OCI-M2 (cell line): ENCODE data around the gene GFPT1.
"Not testable (repeated sequence)": the region's sequence is repeated elsewhere in the genome, so short reads cannot be mapped to it uniquely, and the experiment has no call there.

ENCODE experiments used
- DNase-seq: peaks from one replicate; lab custom pipeline; 2025; ENCODE audit not compliant: unreplicated experiment; lab: John Stamatoyannopoulos, UW

Gene GFPT1

GRCh38 chr2:69384618-69385081 is 2.4 kb downstream of the GFPT1 start:
- no peak for DNase-seq

DNA sequence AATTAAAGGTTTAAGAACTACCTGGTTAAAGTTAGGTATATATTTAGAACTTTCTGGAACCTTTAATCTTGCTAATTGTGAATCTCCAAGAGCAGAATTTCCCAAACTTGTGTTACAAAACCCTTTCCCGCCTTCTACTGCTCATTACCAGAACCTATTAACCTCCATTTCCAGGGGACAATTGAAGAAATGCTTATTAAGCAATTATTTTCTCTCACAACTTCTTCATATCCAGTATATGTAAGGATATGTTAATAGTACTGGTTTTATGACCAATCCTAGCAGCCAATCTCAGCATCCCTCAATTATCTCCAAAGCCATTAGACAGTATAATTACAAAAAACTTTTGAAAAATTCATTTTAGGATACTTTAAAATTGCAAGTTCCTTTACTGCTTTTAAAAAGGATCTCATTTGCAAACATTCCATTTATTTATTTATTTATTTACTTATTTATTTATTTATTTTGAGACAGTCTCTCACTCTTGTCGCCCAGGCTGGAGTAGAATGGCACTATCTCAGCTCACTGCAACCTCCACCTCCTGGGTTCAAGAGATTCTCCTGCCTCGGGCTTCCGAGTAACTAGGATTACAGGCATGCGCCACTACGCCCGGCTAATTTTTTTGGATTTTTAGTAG is 3.7 kb downstream of the GFPT1 start:
- DNase-seq, result no peak

DNA sequence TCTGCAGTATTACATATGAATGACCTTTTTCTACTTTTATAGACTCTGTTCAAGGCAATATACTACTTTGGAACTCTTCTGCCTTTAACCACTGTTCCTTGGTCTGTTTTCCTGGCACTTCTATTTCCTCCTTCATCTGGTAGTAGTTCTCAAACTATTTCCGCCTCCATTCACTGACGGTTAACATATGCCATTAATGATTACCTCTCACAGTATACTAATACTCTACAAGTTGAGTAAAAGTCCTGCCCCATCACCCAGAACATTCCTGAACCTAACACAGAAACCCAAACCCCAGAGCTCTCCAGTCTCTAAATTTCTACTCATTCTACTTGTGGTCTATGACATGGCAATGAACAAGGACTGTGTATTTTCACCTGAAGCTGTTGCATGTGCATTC is 4.5 kb downstream of the GFPT1 start:
- no peak for DNase-seq

- no peak for DNase-seq
Measured at GRCh38 chr2:69381337-69381737, 5.7 kb downstream of the GFPT1 start.

DNA sequence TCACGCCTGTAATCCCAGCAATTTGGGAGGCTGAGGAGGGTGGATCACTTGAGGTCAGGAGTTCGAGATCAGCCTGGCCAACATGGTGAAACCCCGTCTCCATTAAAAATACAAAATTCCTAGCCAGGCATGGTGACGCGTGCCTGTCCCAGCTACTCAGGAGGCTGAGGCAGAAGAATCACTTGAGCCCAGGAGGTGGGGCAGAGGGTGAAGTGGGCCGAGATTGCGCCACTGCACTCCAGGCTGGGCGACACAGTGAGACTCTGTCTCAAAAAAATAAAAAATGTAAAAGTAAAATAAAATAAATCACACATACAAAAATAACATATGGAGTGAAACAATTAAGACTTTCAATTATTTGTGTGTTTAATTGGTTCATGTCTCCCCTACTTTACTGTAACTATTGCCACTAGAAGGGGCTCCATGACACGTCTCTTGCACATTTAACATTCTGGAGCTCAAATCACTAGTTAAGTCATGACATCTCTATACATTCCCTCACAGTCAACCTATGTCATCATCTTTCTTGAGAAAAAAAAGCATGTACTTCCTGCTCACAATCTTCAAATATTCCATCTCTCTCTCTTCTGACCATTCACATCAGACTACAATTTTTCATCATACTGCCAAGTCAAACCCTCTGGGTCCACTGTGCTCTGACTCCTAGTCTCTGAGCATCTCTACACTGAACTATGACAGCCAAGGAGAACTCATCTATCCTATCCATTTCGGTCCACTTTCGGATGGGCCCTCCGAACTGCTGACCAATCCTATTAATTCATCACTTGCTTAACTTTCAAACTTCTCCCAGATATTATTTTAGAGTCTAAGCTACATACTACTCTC is 6.7 kb downstream of the GFPT1 start:
- DNase-seq, result no peak

DNA sequence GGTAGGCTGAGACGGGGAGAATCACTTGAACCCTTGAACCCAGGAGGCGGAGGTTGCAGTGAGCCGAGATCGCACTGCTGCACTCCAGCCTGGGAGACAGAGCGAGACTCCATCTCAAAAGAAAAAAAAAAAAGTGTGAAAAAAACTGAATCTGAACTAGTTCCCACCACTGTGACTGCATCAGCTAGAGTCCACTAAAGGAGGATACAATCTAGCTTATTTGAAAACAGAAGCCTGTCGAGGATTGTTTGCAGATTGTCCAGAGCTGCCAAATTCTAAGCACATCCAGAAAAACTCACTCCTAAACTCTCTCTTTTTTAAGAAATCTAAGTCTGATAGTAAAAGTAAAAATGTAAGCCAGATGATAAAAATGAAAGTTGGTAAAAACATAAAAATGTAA is 10.6 kb downstream of the GFPT1 start:
- DNase-seq, result no peak

DNA sequence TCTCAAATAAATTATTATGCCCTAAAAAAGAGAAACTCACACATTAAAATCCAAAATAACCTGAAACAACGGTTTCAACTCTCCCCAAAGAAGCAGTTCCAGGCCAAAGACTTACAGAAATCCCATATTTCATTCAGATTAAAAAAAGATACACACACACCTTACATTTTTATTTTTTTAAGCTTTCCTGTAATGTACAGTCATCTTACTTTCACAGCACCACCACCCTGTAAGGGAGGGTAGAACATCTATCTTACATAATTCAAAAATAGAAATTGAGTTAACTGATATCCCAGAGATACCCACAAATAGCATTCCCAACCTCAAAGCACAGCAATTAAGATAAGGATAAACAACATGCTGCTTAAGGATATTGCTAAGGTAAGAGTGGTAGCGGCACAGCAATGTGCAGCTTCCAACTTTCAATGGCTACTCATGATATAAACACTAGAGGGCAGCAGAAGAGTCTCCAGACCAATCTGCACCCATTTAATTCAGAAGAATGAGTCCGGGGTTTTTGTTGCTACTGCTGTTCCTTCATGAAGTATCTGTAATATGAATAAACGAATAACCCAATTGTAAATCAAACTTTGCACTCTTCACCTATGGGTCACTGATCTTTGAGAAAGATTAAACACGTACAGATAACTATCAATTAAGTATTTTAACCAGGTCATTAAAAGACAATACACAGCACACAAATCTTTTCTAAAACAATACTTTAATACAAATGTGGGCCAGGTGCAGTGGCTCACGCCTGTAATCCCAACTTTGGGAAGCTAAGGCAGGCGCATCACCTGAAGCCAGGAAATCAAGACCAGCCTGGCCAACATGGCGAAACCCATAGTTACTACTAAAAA is 11.3 kb downstream of the GFPT1 start:
- DNase-seq, result no peak

DNA sequence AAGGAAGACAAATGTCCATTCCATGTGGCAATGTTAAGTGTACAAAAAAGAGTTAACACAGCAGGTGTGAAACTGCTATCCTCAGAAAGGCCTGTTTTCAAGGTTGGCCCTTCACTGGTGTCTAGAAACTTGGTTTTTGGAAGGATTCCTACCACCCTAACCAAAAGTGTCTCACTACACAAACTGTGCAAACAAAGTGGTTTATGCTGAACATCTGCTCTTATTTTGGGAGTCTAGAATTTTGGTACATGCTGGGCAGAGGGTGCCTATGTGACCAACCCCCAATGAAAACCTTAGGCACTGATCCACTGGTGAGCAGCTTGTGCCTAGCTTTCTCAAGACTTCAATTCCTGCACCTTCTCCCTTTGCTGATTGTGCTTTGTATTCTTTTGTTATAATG is 14.3 kb downstream of the GFPT1 start:
- no peak for DNase-seq

GRCh38 chr2:69369802-69370201 is 17.2 kb downstream of the GFPT1 start:
- DNase-seq, result no peak

- no peak for DNase-seq
Measured at GRCh38 chr2:69368588-69368987, 18.4 kb downstream of the GFPT1 start.

DNA sequence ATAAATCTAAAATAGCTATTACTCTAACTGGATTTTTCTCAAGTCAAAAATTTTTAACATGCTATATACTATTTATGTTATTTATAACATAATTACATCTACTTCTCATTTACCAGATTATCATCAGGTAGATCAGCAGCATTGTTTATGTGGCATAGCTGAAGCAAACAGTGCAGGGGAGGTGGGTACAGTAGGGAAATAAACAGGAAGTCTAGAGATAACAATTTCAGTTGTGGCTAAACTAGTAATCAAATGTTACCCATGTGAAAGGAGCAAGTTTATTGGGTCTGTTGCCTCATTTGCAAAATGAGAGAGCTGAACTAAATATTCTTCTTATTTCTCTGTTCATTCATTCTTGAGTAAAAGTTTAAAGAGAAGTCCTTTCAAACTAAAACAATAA is 27.7 kb downstream of the GFPT1 start:
- no peak for DNase-seq

DNA sequence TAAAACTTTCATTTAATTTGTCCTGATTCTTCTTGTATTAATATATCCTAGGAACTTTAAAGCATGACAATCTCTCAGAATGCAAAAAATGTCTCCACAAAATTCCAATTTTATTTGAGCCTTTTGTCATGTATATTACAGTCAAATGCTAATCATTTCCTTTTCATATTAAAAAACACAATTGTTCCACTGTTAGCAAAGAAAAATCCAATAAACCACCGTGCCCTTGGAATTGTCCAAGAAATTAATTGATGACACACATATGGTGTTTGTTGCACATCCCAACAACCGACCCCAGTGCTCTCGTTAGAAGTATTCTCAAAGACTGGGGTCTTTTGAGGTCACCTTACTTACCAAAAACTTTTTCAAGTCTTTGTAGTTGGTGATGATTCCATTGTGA is 28.1 kb downstream of the GFPT1 start:
- no peak for DNase-seq

DNA sequence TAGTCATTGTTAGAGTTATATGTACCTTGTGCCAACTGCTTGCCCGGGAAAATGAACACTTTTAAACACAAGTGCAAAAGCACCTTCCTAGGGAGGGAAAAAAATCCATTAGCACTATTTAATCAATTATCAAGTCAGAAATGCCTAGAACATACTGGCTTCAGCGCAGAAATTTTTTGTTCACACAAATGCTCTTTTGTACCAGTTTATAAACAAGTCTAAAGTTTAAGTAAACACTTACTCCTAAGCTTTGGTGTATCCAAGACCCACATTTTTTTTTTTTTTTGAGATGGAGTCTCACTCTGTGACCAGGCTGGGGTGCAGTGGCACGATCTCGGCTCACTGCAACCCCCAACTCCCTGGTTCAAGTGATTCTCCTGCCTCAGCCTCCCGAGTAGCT is 30.6 kb downstream of the GFPT1 start:
- no peak for DNase-seq

GRCh38 chr2:69354976-69355375 is 32.1 kb downstream of the GFPT1 start:
- not testable (repeated sequence) for DNase-seq

GRCh38 chr2:69353360-69353759 is 33.7 kb downstream of the GFPT1 start:
- DNase-seq, result no peak

GRCh38 chr2:69348781-69349180 is 38.2 kb downstream of the GFPT1 start:
- DNase-seq, result no peak

- no peak for DNase-seq
Measured at GRCh38 chr2:69345434-69345833, 41.6 kb downstream of the GFPT1 start.

GRCh38 chr2:69344305-69344704 is 42.7 kb downstream of the GFPT1 start:
- no peak for DNase-seq

GRCh38 chr2:69340101-69340775 is 46.8 kb downstream of the GFPT1 start:
- DNase-seq, result no peak

GRCh38 chr2:69335311-69335710 is 51.7 kb downstream of the GFPT1 start:
- no peak for DNase-seq

GRCh38 chr2:69333352-69333751 is 53.7 kb downstream of the GFPT1 start:
- DNase-seq, result no peak
